Muscle layer of duodenum (tissue), 2 donors: Measurements from ENCODE around the gene LDAF1.
A peak's percentile ranks its signal among the peaks of the same experiment; 100 is the strongest.
"Not testable (repeated sequence)": the region's sequence is repeated elsewhere in the genome, so short reads cannot be mapped to it uniquely, and the experiment has no call there.

Experiments used
- H3K27ac ChIP-seq: one replicate; pipeline ENCODE4 v1.7.0; 2013; ENCODE audit warnings: mild to moderate bottlenecking, low read length
- H3K27me3 ChIP-seq: one replicate; pipeline ENCODE4 v1.7.0; 2013; ENCODE audit warnings: low read depth, mild to moderate bottlenecking, control low read depth, low read length
- H3K36me3 ChIP-seq, 2 donors: one replicate each; pipeline ENCODE4 v1.7.0; 2013; ENCODE audit warnings: low read length in 2 of 2, control low read depth in 1 of 2, mild to moderate bottlenecking in 1 of 2; ENCODE audit not compliant: insufficient read depth in 2 of 2, control insufficient read depth in 1 of 2
- H3K4me1 ChIP-seq, 2 donors: one replicate each; pipeline ENCODE4 v1.7.0; 2013; ENCODE audit warnings: low read length in 2 of 2, mild to moderate bottlenecking in 2 of 2, control low read depth in 1 of 2, moderate library complexity in 1 of 2; ENCODE audit not compliant: insufficient read depth in 2 of 2, control insufficient read depth in 1 of 2
- H3K4me3 ChIP-seq, 2 donors: one replicate each; pipeline ENCODE4 v1.7.0; 2013; ENCODE audit warnings: low read length in 2 of 2, low read depth in 1 of 2, mild to moderate bottlenecking in 1 of 2
- H3K9me3 ChIP-seq, 2 donors: one replicate each; pipeline ENCODE4 v1.7.0; 2013; ENCODE audit warnings: low read length in 2 of 2, control low read depth in 1 of 2, mild to moderate bottlenecking in 1 of 2; ENCODE audit not compliant: control insufficient read depth in 1 of 2
- donor health status: healthy.

The LDAF1 gene

GRCh38 chr16:21158208-21159110, at the start of gene LDAF1:
Gene LDAF1 (plus strand): TSS chr16:21158674. CDS start chr16:21161183, 2,509 bp downstream.
- H3K4me1 ChIP-seq, result peaks cover 11 to 50% of the 10 kb centered on the region in 2 donors
- H3K27ac ChIP-seq, result peak within 1 kb of the TSS; percentile 76

GRCh38 chr16:21115551-21115950, 42.9 kb upstream of the LDAF1 start:
- H3K4me1 ChIP-seq, H3K27ac ChIP-seq, H3K27me3 ChIP-seq, H3K4me3 ChIP-seq, H3K36me3 ChIP-seq, H3K9me3 ChIP-seq: not testable (repeated sequence)

More at GRCh38 chr16:21158208-21159110, at the start of gene LDAF1:
- H3K9me3 ChIP-seq, result no peaks in the 10 kb centered on the region
- H3K36me3 ChIP-seq, result peaks cover 0 to 3% of the 10 kb centered on the region in 2 donors
- H3K4me3 ChIP-seq, result peak within 1 kb of the TSS; percentile 72 to 81
- H3K27me3 ChIP-seq, result no peaks in the 10 kb centered on the region

GRCh38 chr16:21116148-21116693, 42.3 kb upstream of the LDAF1 start:
- Histone ChIP-seq H3K9me3 (no peaks in the 10 kb centered on the region), H3K27me3 (no peaks in the 10 kb centered on the region), H3K4me3 (peak overlapping the region; percentile 0 to 11), H3K4me1 (no peaks in the 10 kb centered on the region), H3K27ac (no peak overlapping the region), H3K36me3 (no peaks in the 10 kb centered on the region)

GRCh38 chr16:21117567-21117966, 40.9 kb upstream of the LDAF1 start:
- no peaks in the 10 kb centered on the region for H3K9me3 ChIP-seq
- no peak overlapping the region for H3K27ac ChIP-seq
- no peaks in the 10 kb centered on the region for H3K27me3 ChIP-seq
- no peaks in the 10 kb centered on the region for H3K4me1 ChIP-seq
- no peaks in the 10 kb centered on the region for H3K36me3 ChIP-seq
- H3K4me3 ChIP-seq, result no peak overlapping the region

GRCh38 chr16:21120976-21121520, 37.4 kb upstream of the LDAF1 start:
- Histone ChIP-seq H3K4me1 (no peaks in the 10 kb centered on the region), H3K27ac (no peak overlapping the region), H3K27me3 (no peaks in the 10 kb centered on the region), H3K36me3 (no peaks in the 10 kb centered on the region), H3K9me3 (no peaks in the 10 kb centered on the region), H3K4me3 (no peak overlapping the region)

- H3K4me1 ChIP-seq, result no peaks in the 10 kb centered on the region
- H3K27me3 ChIP-seq, result no peaks in the 10 kb centered on the region
- H3K9me3 ChIP-seq, result no peaks in the 10 kb centered on the region
- no peaks in the 10 kb centered on the region for H3K36me3 ChIP-seq
- H3K4me3 ChIP-seq, result no peak overlapping the region
- no peak overlapping the region for H3K27ac ChIP-seq
These were observed 33.3 kb upstream of the LDAF1 start for GRCh38 chr16:21125191-21125590.

- Histone ChIP-seq H3K4me3 (no peak overlapping the region), H3K4me1 (no peaks in the 10 kb centered on the region), H3K9me3 (no peaks in the 10 kb centered on the region), H3K36me3 (no peaks in the 10 kb centered on the region), H3K27me3 (no peaks in the 10 kb centered on the region), H3K27ac (no peak overlapping the region)
These were observed 32.0 kb upstream of the LDAF1 start for GRCh38 chr16:21126518-21126917.

GRCh38 chr16:21128991-21129390, 29.5 kb upstream of the LDAF1 start:
- Histone ChIP-seq H3K9me3 (no peaks in the 10 kb centered on the region), H3K4me1 (no peaks in the 10 kb centered on the region), H3K27ac (no peak overlapping the region), H3K4me3 (no peak overlapping the region), H3K36me3 (no peaks in the 10 kb centered on the region), H3K27me3 (no peaks in the 10 kb centered on the region)

- Histone ChIP-seq H3K9me3 (no peaks in the 10 kb centered on the region), H3K27ac (no peak overlapping the region), H3K4me3 (no peak overlapping the region), H3K4me1 (no peaks in the 10 kb centered on the region), H3K27me3 (no peaks in the 10 kb centered on the region), H3K36me3 (no peaks in the 10 kb centered on the region)
These were observed 27.7 kb upstream of the LDAF1 start for GRCh38 chr16:21130811-21131210.

- H3K27ac ChIP-seq, result no peak overlapping the region
- H3K9me3 ChIP-seq, result no peaks in the 10 kb centered on the region
- no peaks in the 10 kb centered on the region for H3K27me3 ChIP-seq
- H3K4me3 ChIP-seq, result no peak overlapping the region
- no peaks in the 10 kb centered on the region for H3K4me1 ChIP-seq
- H3K36me3 ChIP-seq, result no peaks in the 10 kb centered on the region
These were observed 24.4 kb upstream of the LDAF1 start for GRCh38 chr16:21134053-21134452.

GRCh38 chr16:21145738-21146137, 12.7 kb upstream of the LDAF1 start:
- Histone ChIP-seq H3K27ac (no peak overlapping the region), H3K9me3 (no peaks in the 10 kb centered on the region), H3K4me3 (no peak overlapping the region), H3K4me1 (peaks cover 1 to 5% of the 10 kb centered on the region in 2 donors), H3K36me3 (no peaks in the 10 kb centered on the region), H3K27me3 (no peaks in the 10 kb centered on the region)
